Measurements from ENCODE around the gene CLCA1. TPM values are rescaled to one million over a fixed set of nuclear protein-coding genes. Genes with fewer than 3 reads are reported as not detected.

CLCA1 gene
- total RNA-seq, 2 experiments from 2014 or later = not detected

DNA sequence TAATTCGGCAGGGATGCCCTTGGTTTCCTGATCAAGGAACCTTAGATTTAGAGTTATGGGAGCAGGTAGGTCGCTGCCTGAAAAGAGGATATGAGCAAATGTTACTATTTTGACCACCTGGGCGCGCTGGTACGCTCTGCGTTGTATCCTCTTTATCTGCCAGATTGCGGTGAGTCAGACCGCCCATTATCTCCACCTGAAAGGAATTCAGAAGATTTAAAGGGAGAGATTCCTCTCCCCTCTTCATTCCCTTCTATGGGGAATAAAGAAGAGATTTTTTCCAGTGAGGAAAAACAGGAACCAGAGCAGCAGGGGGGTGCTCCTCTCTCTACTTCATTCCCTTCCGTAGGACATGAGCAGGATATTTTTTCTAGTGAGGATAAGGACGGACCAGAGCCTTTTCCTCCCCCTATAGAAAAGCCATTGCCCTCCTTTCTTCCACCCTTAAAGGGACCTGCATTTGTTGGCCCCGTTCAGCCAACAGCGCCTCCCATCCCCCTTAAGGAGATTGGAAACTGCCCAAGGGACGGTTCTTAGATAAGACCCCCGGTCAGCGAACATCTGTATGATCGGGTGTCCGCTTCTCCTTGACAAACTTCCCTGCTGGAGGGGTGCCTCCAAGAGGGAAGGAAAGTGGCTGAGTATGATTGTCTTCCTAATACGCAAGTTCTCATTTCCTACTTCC, 34.1 kb downstream of the CLCA1 start:
- H3K4me1 ChIP-seq (ENCODE audit: insufficient read depth, low read length) = peaks cover 7% of the 10 kb centered on the region
- H3K27me3 ChIP-seq (ENCODE audit: control insufficient read depth in 1 of 2, insufficient read depth in 2 of 2, low read length in 2 of 2) = peaks cover 0 to 3% of the 10 kb centered on the region in 2 experiments
- intact Hi-C loops (cut with DNase I, micrococcal nuclease) = loop anchor here (1.0 to 10.0 kb wide), 5 partner anchors 81 to 239 kb away; partner anchors contain the start of genes CLCA2 (in 1 of the 2) and SH3GLB1 (in 1 of the 2)
- Mint-ChIP-seq H3K9me3 (no peaks in the 10 kb centered on the region), H3K4me1 (ENCODE audit: low read depth) (peaks cover 17% of the 10 kb centered on the region), H3K4me3 (peak overlapping the region; percentile 88), H3K27me3 (peaks cover 18% of the 10 kb centered on the region), H3K36me3 (ENCODE audit: low read depth) (no peaks in the 10 kb centered on the region), H3K27ac (no peak overlapping the region)
- peak overlapping the region; percentile 50 for H3K4me3 ChIP-seq (ENCODE audit: low read length)
- ChIA-PET POLR2A (interaction anchor here (1.8 to 1.9 kb wide), 2 partner anchors 107 to 201 kb away, joined by 5 to 6 read pairs; partner anchors contain the start of genes ODF2L and SH3GLB1), CTCF (interaction anchor here (0.7 to 1.6 kb wide), 8 partner anchors 10 to 234 kb away, joined by 3 to 13 read pairs (median 6); partner anchors contain the start of genes ODF2L and SH3GLB1)
- H3K9me3 ChIP-seq (ENCODE audit: control insufficient read depth in 1 of 2, insufficient read depth in 1 of 2, low read length in 2 of 2) = no peaks in the 10 kb centered on the region
- H3K27ac ChIP-seq (ENCODE audit: low read depth in 1 of 2, low read length in 2 of 2) = no peak overlapping the region
- H3K36me3 ChIP-seq (ENCODE audit: insufficient read depth, low read length) = no peaks in the 10 kb centered on the region
- ATAC-seq (ENCODE audit: poor library complexity) (peak; percentile 27), DNase-seq (peak in 4 of 14 experiments; percentile 34 to 50 (median 42))
- TF ChIP-seq CTCF (IDR thresholded peaks at IDR 0.05) = no peak

GRCh38 chr1:86503406-86504136, 34.8 kb downstream of the CLCA1 start:
- Histone ChIP-seq H3K9me3 (ENCODE audit: control insufficient read depth in 1 of 2, insufficient read depth in 1 of 2, low read length in 2 of 2) (no peaks in the 10 kb centered on the region), H3K27ac (ENCODE audit: low read depth in 1 of 2, low read length in 2 of 2) (no peak overlapping the region), H3K27me3 (ENCODE audit: control insufficient read depth in 1 of 2, insufficient read depth in 2 of 2, low read length in 2 of 2) (peaks cover 0 to 2% of the 10 kb centered on the region in 2 experiments), H3K4me3 (ENCODE audit: low read length) (peak overlapping the region; percentile 13), H3K4me1 (ENCODE audit: insufficient read depth, low read length) (peaks cover 7% of the 10 kb centered on the region), H3K36me3 (ENCODE audit: insufficient read depth, low read length) (no peaks in the 10 kb centered on the region)
- ATAC-seq (ENCODE audit: poor library complexity) (peak; percentile 14), DNase-seq (peak in 1 of 14 experiments; percentile 12)
- peak overlapping the region; percentile 38 for H3K4me3 Mint-ChIP-seq
- intact Hi-C loops (cut with DNase I, micrococcal nuclease) = loop anchor here (1.0 to 10.0 kb wide), 5 partner anchors 81 to 239 kb away; partner anchors contain the start of genes CLCA2 (in 1 of the 2) and SH3GLB1 (in 1 of the 2)
- H3K27me3 Mint-ChIP-seq = peaks cover 18% of the 10 kb centered on the region
- no peak for TF ChIP-seq CTCF (IDR thresholded peaks at IDR 0.05)
- H3K9me3 Mint-ChIP-seq = no peaks in the 10 kb centered on the region
- CTCF ChIA-PET = interaction anchor here (1.5 to 3.5 kb wide), 2 partner anchors 14 to 201 kb away, joined by 5 to 12 read pairs; partner anchors contain the start of gene SH3GLB1
- peaks cover 17% of the 10 kb centered on the region for H3K4me1 Mint-ChIP-seq (ENCODE audit: low read depth)
- POLR2A ChIA-PET = no interaction called here
- H3K27ac Mint-ChIP-seq = no peak overlapping the region
- no peaks in the 10 kb centered on the region for H3K36me3 Mint-ChIP-seq (ENCODE audit: low read depth)

DNA sequence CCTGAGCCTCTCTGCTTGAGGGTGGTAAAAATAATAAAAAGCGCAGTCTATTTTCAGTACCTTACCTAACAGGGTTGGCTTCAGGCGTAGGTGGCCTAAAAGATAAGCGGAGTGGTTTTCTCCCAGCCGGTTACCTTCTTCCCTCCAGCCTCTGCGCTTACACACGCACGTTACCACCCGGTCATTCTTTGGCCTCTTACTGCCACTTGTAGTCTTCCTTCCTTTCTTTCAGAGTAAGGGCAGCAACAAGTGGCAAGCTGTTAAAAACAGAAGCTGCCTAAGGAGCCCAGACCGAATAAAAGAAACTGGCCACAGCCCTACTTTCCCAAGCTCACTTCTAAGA, 35.4 kb downstream of the CLCA1 start:
- POLR2A ChIA-PET = interaction anchor here (0.9 kb wide), 1 partner anchor 108 kb away, joined by 3 read pairs; the partner anchor contains the start of gene ODF2L
- TF ChIP-seq CTCF (IDR thresholded peaks at IDR 0.05) = no peak
- H3K36me3 ChIP-seq (ENCODE audit: insufficient read depth, low read length) = no peaks in the 10 kb centered on the region
- H3K27me3 Mint-ChIP-seq = peaks cover 16% of the 10 kb centered on the region
- no peaks in the 10 kb centered on the region for H3K27me3 ChIP-seq (ENCODE audit: control insufficient read depth in 1 of 2, insufficient read depth in 2 of 2, low read length in 2 of 2)
- DNase-seq = no peak
- H3K36me3 Mint-ChIP-seq (ENCODE audit: low read depth) = no peaks in the 10 kb centered on the region
- no peaks in the 10 kb centered on the region for H3K9me3 ChIP-seq (ENCODE audit: control insufficient read depth in 1 of 2, insufficient read depth in 1 of 2, low read length in 2 of 2)
- H3K4me1 ChIP-seq (ENCODE audit: insufficient read depth, low read length) = peaks cover 7% of the 10 kb centered on the region
- intact Hi-C loops (cut with DNase I, micrococcal nuclease) = loop anchor here in 1 of 2 experiments (5.0 to 10.0 kb wide), 3 partner anchors 82 to 238 kb away; partner anchors contain the start of genes CLCA2 and SH3GLB1
- no peak overlapping the region for H3K27ac Mint-ChIP-seq
- peak overlapping the region; percentile 38 for H3K4me3 Mint-ChIP-seq
- H3K27ac ChIP-seq (ENCODE audit: low read depth in 1 of 2, low read length in 2 of 2) = no peak overlapping the region
- H3K9me3 Mint-ChIP-seq = no peaks in the 10 kb centered on the region
- CTCF ChIA-PET = interaction anchor here (0.6 to 3.5 kb wide), 3 partner anchors 14 to 201 kb away, joined by 5 to 12 read pairs (median 5); partner anchors contain the start of gene SH3GLB1
- H3K4me3 ChIP-seq (ENCODE audit: low read length) = peak overlapping the region; percentile 13
- ATAC-seq (ENCODE audit: poor library complexity) = peak; percentile 25
- peaks cover 17% of the 10 kb centered on the region for H3K4me1 Mint-ChIP-seq (ENCODE audit: low read depth)

All from CD4-positive, alpha-beta T cell (primary cell).